HepG2 (cell line): ENCODE data around the gene CSNK1G1. TPM values are rescaled to one million over a fixed set of nuclear protein-coding genes. Genes with fewer than 3 reads are reported as not detected.

Source experiments
- ATAC-seq: fragments of 200-7000 bp; cut with Tn5 transposase; 3 replicates; pipeline ENCODE4 v1.9.1; 2020; ENCODE audit warnings: mild to moderate bottlenecking, moderate library complexity
- BruUV-seq: library from RNA; stranded (reverse); fragments of 400-500 nt; replicated peaks from 2 replicates; lab custom pipeline; 2021; lab: Mats Ljungman, UMichigan
- CTCF ChIA-PET: fragments of 300-600 bp; formaldehyde crosslinking; extraction: SDS; loops from one replicate; lab custom pipeline; 2021; ENCODE audit warnings: low total read pairs, inconsistent platforms, low intra/inter-chr PET ratio; lab: Yijun Ruan, JAX
- POLR2A ChIA-PET: fragments of 350-600 bp; sonication (Branson Sonifier 250); formaldehyde crosslinking; loops from one replicate; lab custom pipeline; 2020; ENCODE audit warnings: antibody characterized with exemption, inconsistent platforms; lab: Yijun Ruan, JAX
- DNase-seq: peaks from one replicate; pipeline ENCODE4 v3.0.0-alpha.2; 2015; ENCODE audit warnings: low spot score
- FAIRE-seq: peaks from 3 replicates; lab custom pipeline; 2011; peaks lifted over from hg19 to GRCh38; lab: Jason Lieb, UNC
- H2AFZ ChIP-seq: one replicate; pipeline ENCODE4 v1.6.1; 2011; ENCODE audit warnings: low read length, inconsistent platforms
- H3K27ac ChIP-seq: fragments of 300-600 bp; 3 replicates; pipeline ENCODE4 v1.8.0; 2011; ENCODE audit warnings: mixed run types, mild to moderate bottlenecking, mixed read lengths, low read length, inconsistent platforms; ENCODE audit not compliant: insufficient read depth; ENCODE audit errors: extremely low read length
- H3K27me3 ChIP-seq, 2 experiments: fragments of 200-600 bp in 1 of 2; 2 replicates in 1 of 2; 3 replicates in 1 of 2; pipeline versions ENCODE4 v1.6.0 to v1.8.0; 2011; ENCODE audit warnings: low read length in 2 of 2, mild to moderate bottlenecking in 2 of 2, moderate library complexity in 2 of 2, inconsistent platforms in 1 of 2; ENCODE audit not compliant: insufficient read depth in 2 of 2, control insufficient read depth in 1 of 2
- H3K36me3 ChIP-seq, 2 experiments: fragments of 200-600 bp in 1 of 2; replicated peaks in 1 of 2; 2 replicates in 1 of 2; 3 replicates in 1 of 2; pipeline versions ENCODE4 v1.5.1 to v1.8.0; 2011; ENCODE audit warnings: low read length in 2 of 2, inconsistent platforms in 1 of 2; ENCODE audit not compliant: insufficient read depth in 2 of 2, control insufficient read depth in 1 of 2
- H3K4me1 ChIP-seq: 2 replicates; pipeline ENCODE4 v1.5.1; 2012; ENCODE audit warnings: low read length, inconsistent platforms; ENCODE audit not compliant: insufficient read depth
- H3K4me2 ChIP-seq: 2 replicates; pipeline ENCODE4 v1.6.0; 2011; ENCODE audit warnings: low read depth, low read length, inconsistent platforms
- H3K4me3 ChIP-seq, 3 experiments: fragments of 200-600 bp in 1 of 3; sonication (generic), shearing (Covaris generic) in 1 of 3; replicated peaks in 1 of 3; 2 replicates each; pipeline ENCODE4 v1.5.1; 2011 to 2016; ENCODE audit warnings: low read length in 3 of 3, inconsistent platforms in 2 of 3, low read depth in 2 of 3, mild to moderate bottlenecking in 2 of 3, control low read depth in 1 of 3, mixed read lengths in 1 of 3; ENCODE audit not compliant: insufficient read depth in 1 of 3
- H3K79me2 ChIP-seq: one replicate; pipeline ENCODE4 v1.6.1; 2011; ENCODE audit warnings: low read length, inconsistent platforms; ENCODE audit not compliant: insufficient read depth
- H3K9ac ChIP-seq: 2 replicates; pipeline ENCODE4 v1.6.0; 2011; ENCODE audit warnings: mild to moderate bottlenecking, low read depth, low read length, inconsistent platforms; ENCODE audit not compliant: insufficient read depth
- H3K9me3 ChIP-seq: 2 replicates; pipeline ENCODE4 v1.5.1; 2012; ENCODE audit warnings: mild to moderate bottlenecking, low read length
- H4K20me1 ChIP-seq: 2 replicates; pipeline ENCODE4 v1.6.0; 2011; ENCODE audit warnings: inconsistent platforms, mild to moderate bottlenecking, low read length, moderate library complexity; ENCODE audit not compliant: insufficient read depth
- ELF3 ChIP-seq: IDR thresholded peaks from 2 replicates; pipeline ENCODE4 v1.6.1; 2016; ENCODE audit warnings: missing genetic modification reagents, missing compliant biosample characterization
- FIP1L1 ChIP-seq: fragments of 200-400 bp; formaldehyde crosslinking; IDR thresholded peaks from 2 replicates; pipeline ENCODE4 v1.6.1; 2018; ENCODE audit warnings: low read depth, mild to moderate bottlenecking, low read length, moderate library complexity, borderline replicate concordance; ENCODE audit not compliant: insufficient read depth
- GATAD1 ChIP-seq: IDR thresholded peaks from 2 replicates; pipeline ENCODE4 v1.6.1; 2016; ENCODE audit warnings: missing genetic modification reagents, missing compliant biosample characterization
- GATAD2A ChIP-seq: IDR thresholded peaks from 2 replicates; pipeline ENCODE4 v1.6.1; 2016
- KLF16 ChIP-seq, 2 experiments: sonication (generic) in 1 of 2; formaldehyde crosslinking in 1 of 2; IDR thresholded peaks; 2 replicates each; pipeline versions ENCODE4 v1.6.1 to v1.8.0; 2016 to 2023; ENCODE audit warnings: missing genetic modification reagents in 2 of 2, missing compliant biosample characterization in 1 of 2
- PAX8 ChIP-seq: sonication (generic); formaldehyde crosslinking; IDR thresholded peaks from 2 replicates; pipeline ENCODE4 v1.8.0; 2022; ENCODE audit warnings: mild to moderate bottlenecking, missing genetic modification reagents, borderline replicate concordance
- SOX13 ChIP-seq, 3 experiments: fragments of 450-650 bp in 1 of 3; sonication (generic) in 1 of 3; formaldehyde crosslinking in 1 of 3; IDR thresholded peaks in 2 of 3; conservative IDR thresholded peaks in 1 of 3; 2 replicates each; pipeline versions ENCODE4 v1.5.0 to v1.6.1; 2016 to 2020; ENCODE audit warnings: antibody characterized with exemption in 1 of 3, mild to moderate bottlenecking in 1 of 3, missing compliant biosample characterization in 1 of 3, missing genetic modification reagents in 1 of 3, moderate library complexity in 1 of 3
- TBP ChIP-seq: sonication (generic); formaldehyde crosslinking; IDR thresholded peaks from 2 replicates; pipeline ENCODE4 v1.5.0; 2020; ENCODE audit warnings: missing genetic modification reagents
- ZNF558 ChIP-seq: sonication (generic); formaldehyde crosslinking; IDR thresholded peaks from 2 replicates; pipeline ENCODE4 v1.9.0; 2022; ENCODE audit warnings: mild to moderate bottlenecking, missing genetic modification reagents, borderline replicate concordance
- ZNF724P ChIP-seq: sonication (generic); formaldehyde crosslinking; IDR thresholded peaks from 2 replicates; pipeline ENCODE4 v1.8.0; 2022; ENCODE audit warnings: missing genetic modification reagents, borderline replicate concordance
- WGBS: methylation state at CpG from one replicate; pipeline ENCODE4 v1.1.6; 2017; ENCODE audit warnings: low lambda C conversion rate; 5-methylcytosine and 5-hydroxymethylcytosine counted together
- in situ Hi-C: cut with HindIII; loops from 2 replicates; pipeline ENCODE4 v1.10.0; 2017; ENCODE audit warnings: low pct_unique_long_range_greater_than_20kb; ENCODE audit not compliant: extremely low pct_ligation_motif_present
- intact Hi-C: fragments of 100-400 bp; cut with micrococcal nuclease; formaldehyde crosslinking; loops from one replicate; pipeline ENCODE4 v1.10.0; 2022; ENCODE audit not compliant: unreplicated experiment
- polyA plus RNA-seq, 8 experiments: library from polyadenylated mRNA; depleted of rRNA in 3 of 8; stranded (reverse) in 7 of 8; unstranded in 1 of 8; fragments of >200 nt; fragmentation: Illumina TruSeq in 4 of 8; extraction: Trizol in 4 of 8; gene quantifications; 2 replicates each; pipeline versions ENCODE4 v1.2.1 to v1.2.3, GENCODE V29; 2011 to 2016; ENCODE audit warnings: low read depth in 4 of 8, missing spikeins in 1 of 8, mixed read lengths in 1 of 8; ENCODE audit not compliant: insufficient read depth in 1 of 8
- total RNA-seq, 5 experiments: library from RNA; depleted of rRNA; stranded (reverse); fragments of >200 nt; fragmentation: Illumina TruSeq; extraction: Trizol; gene quantifications; 2 replicates each; pipeline ENCODE4 v1.2.3, GENCODE V29; 2016; ENCODE audit warnings: low read depth in 1 of 5
- TF ChIP-seq, protein P1 (sequence below): sonication (generic); formaldehyde crosslinking; IDR thresholded peaks from 2 replicates; pipeline ENCODE4 v1.4.0; 2020; ENCODE audit warnings: missing genetic modification reagents
- TF ChIP-seq, protein P2 (sequence below): sonication (generic); formaldehyde crosslinking; IDR thresholded peaks from 2 replicates; pipeline ENCODE4 v1.5.1; 2020; ENCODE audit warnings: missing genetic modification reagents, mild to moderate bottlenecking, borderline replicate concordance
- TF ChIP-seq, protein P3 (sequence below): sonication (generic); formaldehyde crosslinking; conservative IDR thresholded peaks from 2 replicates; pipeline ENCODE4 v1.8.0; 2022; ENCODE audit warnings: low read depth, missing genetic modification reagents

Gene CSNK1G1
- total and polyA plus RNA-seq, 2 of the 13 experiments (the other 11 are each of a cell fraction or from before 2014, with no cell fraction given) = 8.5 to 12.6 TPM

DNA sequence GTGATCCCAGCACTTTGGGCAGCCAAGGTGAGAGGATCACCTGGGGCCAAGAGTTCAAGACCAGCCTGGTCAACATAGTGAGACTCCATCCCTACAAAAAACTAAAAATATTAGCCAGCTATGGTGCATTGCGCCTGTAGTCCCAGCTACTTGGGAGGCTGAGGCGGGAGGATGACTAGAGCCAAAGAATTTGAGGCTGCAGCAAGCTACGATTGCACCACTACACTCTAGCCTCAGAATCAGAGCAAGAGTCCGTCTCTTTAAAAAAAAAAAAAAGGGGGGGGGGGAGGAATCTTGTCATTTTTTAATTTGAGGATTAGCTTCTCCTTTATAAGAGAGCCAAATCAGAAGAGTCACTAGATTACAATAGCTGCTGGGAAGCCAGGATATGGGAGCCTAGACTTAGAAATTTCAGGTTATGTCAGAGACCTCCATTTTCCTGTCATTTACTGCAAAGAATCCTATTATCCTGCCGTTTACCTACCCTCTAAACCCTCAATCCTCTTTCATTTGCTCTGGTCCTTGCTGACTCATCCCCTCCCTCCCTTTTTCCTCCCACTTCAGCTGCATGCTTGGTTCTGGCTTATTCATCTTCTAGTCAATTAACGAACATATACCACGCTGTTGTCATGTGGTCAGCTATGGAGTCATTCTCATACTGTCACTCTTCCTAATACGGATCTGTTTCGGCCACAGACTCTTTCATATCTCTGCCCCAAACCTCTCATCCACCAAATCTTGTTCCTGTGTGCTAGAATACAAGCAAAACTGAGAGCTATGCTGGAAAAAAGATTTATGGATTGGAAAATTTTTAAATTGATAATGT is 109.4 kb downstream of the CSNK1G1 start:
- DNase-seq (peak; percentile 61), FAIRE-seq (no peak), ATAC-seq (no peak; the same call in 2 of the 3 replicates)
- BruUV-seq = no TSS peak
- Histone ChIP-seq H3K36me3 (peaks cover 0 to 3% of the 10 kb centered on the region in 2 experiments; a peak in 1 of 5 replicates), H4K20me1 (no peaks in the 10 kb centered on the region), H3K27me3 (no peaks in the 10 kb centered on the region), H3K27ac (peak overlapping the region; percentile 84), H3K79me2 (peaks cover 9% of the 10 kb centered on the region), H2AFZ (no peak overlapping the region), H3K9me3 (no peaks in the 10 kb centered on the region), H3K4me1 (peaks cover 56% of the 10 kb centered on the region), H3K9ac (peak overlapping the region; percentile 47), H3K4me3 (no peak overlapping the region), H3K4me2 (peak overlapping the region; percentile 26; the same call in 1 of the 2 replicates)
- ChIA-PET CTCF (no interaction called here), POLR2A (interaction anchor here (1.6 to 1.7 kb wide), 2 partner anchors 11 to 14 kb away, joined by 4 to 5 read pairs; no protein-coding TSS in a partner anchor)
- WGBS = 76% methylated on average over 9 of the region's 9 CpGs
- in situ Hi-C loops (no loop called here), intact Hi-C loops (no loop called here)
- TF ChIP-seq, protein P1, sequence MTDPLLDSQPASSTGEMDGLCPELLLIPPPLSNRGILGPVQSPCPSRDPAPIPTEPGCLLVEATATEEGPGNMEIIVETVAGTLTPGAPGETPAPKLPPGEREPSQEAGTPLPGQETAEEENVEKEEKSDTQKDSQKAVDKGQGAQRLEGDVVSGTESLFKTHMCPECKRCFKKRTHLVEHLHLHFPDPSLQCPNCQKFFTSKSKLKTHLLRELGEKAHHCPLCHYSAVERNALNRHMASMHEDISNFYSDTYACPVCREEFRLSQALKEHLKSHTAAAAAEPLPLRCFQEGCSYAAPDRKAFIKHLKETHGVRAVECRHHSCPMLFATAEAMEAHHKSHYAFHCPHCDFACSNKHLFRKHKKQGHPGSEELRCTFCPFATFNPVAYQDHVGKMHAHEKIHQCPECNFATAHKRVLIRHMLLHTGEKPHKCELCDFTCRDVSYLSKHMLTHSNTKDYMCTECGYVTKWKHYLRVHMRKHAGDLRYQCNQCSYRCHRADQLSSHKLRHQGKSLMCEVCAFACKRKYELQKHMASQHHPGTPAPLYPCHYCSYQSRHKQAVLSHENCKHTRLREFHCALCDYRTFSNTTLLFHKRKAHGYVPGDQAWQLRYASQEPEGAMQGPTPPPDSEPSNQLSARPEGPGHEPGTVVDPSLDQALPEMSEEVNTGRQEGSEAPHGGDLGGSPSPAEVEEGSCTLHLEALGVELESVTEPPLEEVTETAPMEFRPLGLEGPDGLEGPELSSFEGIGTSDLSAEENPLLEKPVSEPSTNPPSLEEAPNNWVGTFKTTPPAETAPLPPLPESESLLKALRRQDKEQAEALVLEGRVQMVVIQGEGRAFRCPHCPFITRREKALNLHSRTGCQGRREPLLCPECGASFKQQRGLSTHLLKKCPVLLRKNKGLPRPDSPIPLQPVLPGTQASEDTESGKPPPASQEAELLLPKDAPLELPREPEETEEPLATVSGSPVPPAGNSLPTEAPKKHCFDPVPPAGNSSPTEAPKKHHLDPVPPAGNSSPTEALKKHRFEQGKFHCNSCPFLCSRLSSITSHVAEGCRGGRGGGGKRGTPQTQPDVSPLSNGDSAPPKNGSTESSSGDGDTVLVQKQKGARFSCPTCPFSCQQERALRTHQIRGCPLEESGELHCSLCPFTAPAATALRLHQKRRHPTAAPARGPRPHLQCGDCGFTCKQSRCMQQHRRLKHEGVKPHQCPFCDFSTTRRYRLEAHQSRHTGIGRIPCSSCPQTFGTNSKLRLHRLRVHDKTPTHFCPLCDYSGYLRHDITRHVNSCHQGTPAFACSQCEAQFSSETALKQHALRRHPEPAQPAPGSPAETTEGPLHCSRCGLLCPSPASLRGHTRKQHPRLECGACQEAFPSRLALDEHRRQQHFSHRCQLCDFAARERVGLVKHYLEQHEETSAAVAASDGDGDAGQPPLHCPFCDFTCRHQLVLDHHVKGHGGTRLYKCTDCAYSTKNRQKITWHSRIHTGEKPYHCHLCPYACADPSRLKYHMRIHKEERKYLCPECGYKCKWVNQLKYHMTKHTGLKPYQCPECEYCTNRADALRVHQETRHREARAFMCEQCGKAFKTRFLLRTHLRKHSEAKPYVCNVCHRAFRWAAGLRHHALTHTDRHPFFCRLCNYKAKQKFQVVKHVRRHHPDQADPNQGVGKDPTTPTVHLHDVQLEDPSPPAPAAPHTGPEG = no peak
- TF ChIP-seq ELF3 (CRISPR knock-in tag) (0 out of 2 replicates have a peak, but pooled peaks have one; percentile 31), PAX8 (CRISPR knock-in tag) (no peak), GATAD2A (CRISPR knock-in tag) (peak; percentile 69), FIP1L1 (no peak), ZNF558 (no peak), TBP (CRISPR knock-in tag) (no peak), SOX13 (IDR thresholded peaks at IDR 0.05) (no peak), SOX13 (CRISPR knock-in tag; conservative IDR thresholded peaks at IDR 0.05 in 1 of 2, IDR thresholded peaks at IDR 0.05 in 1 of 2) (peak in 1 of 2 experiments; percentile 39; a peak in 1 of 4 replicates), GATAD1 (CRISPR knock-in tag) (no peak), ZNF724P (CRISPR knock-in tag) (no peak), KLF16 (CRISPR knock-in tag; IDR thresholded peaks at IDR 0.05) (no peak)
- TF ChIP-seq, protein P2, sequence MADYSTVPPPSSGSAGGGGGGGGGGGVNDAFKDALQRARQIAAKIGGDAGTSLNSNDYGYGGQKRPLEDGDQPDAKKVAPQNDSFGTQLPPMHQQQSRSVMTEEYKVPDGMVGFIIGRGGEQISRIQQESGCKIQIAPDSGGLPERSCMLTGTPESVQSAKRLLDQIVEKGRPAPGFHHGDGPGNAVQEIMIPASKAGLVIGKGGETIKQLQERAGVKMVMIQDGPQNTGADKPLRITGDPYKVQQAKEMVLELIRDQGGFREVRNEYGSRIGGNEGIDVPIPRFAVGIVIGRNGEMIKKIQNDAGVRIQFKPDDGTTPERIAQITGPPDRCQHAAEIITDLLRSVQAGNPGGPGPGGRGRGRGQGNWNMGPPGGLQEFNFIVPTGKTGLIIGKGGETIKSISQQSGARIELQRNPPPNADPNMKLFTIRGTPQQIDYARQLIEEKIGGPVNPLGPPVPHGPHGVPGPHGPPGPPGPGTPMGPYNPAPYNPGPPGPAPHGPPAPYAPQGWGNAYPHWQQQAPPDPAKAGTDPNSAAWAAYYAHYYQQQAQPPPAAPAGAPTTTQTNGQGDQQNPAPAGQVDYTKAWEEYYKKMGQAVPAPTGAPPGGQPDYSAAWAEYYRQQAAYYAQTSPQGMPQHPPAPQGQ (CRISPR knock-in tag) = no peak
- TF ChIP-seq, protein P3, sequence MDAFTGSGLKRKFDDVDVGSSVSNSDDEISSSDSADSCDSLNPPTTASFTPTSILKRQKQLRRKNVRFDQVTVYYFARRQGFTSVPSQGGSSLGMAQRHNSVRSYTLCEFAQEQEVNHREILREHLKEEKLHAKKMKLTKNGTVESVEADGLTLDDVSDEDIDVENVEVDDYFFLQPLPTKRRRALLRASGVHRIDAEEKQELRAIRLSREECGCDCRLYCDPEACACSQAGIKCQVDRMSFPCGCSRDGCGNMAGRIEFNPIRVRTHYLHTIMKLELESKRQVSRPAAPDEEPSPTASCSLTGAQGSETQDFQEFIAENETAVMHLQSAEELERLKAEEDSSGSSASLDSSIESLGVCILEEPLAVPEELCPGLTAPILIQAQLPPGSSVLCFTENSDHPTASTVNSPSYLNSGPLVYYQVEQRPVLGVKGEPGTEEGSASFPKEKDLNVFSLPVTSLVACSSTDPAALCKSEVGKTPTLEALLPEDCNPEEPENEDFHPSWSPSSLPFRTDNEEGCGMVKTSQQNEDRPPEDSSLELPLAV (CRISPR knock-in tag) = no peak
